Endothelial cell of hepatic sinusoid (primary cell): ENCODE measurements around the gene ADGRL4.
"Not testable (repeated sequence)": the region's sequence is repeated elsewhere in the genome, so short reads cannot be mapped to it uniquely, and the experiment has no call there.

Source experiments
- in situ Hi-C: cut with HindIII; loops from 2 replicates; pipeline ENCODE4 v1.10.0; 2017; ENCODE audit warnings: low sequenced_read_pairs

Gene ADGRL4

GRCh38 chr1:79006564-79006963 is at the start of gene ADGRL4:
Gene ADGRL4, minus strand, starts transcription at chr1:79006730. Its CDS starts 76 bp downstream, at chr1:79006654.
- in situ Hi-C loops: no loop called here

- in situ Hi-C loops: no loop called here
These were observed 49.3 kb upstream of the ADGRL4 start for GRCh38 chr1:79055856-79056255.

- in situ Hi-C loops: no loop called here
These were observed 46.4 kb upstream of the ADGRL4 start for GRCh38 chr1:79052829-79053449.

GRCh38 chr1:79044974-79045650 is 38.6 kb upstream of the ADGRL4 start:
- in situ Hi-C loops: no loop called here

GRCh38 chr1:79043506-79043905 is 37.0 kb upstream of the ADGRL4 start:
- in situ Hi-C loops: no loop called here

- in situ Hi-C loops: no loop called here
These were observed 36.0 kb upstream of the ADGRL4 start for GRCh38 chr1:79042539-79042938.

- in situ Hi-C loops: no loop called here
These were observed 35.6 kb upstream of the ADGRL4 start for GRCh38 chr1:79042117-79042516.

GRCh38 chr1:79041666-79042065 is 35.1 kb upstream of the ADGRL4 start:
- in situ Hi-C loops: no loop called here

GRCh38 chr1:79040424-79041082 is 34.0 kb upstream of the ADGRL4 start:
- in situ Hi-C loops: no loop called here

GRCh38 chr1:79037085-79037484 is 30.6 kb upstream of the ADGRL4 start:
- in situ Hi-C loops: no loop called here

- in situ Hi-C loops: no loop called here
These were observed 6.0 kb upstream of the ADGRL4 start for GRCh38 chr1:79012500-79012899.

GRCh38 chr1:79010589-79010988 is 4.1 kb upstream of the ADGRL4 start:
- in situ Hi-C loops: no loop called here

GRCh38 chr1:79005945-79006344 is 585 bp downstream of the ADGRL4 start:
- in situ Hi-C loops: no loop called here

- in situ Hi-C loops: no loop called here
These were observed 1.6 kb downstream of the ADGRL4 start for GRCh38 chr1:79004916-79005315.

GRCh38 chr1:78996791-78997190 is 9.7 kb downstream of the ADGRL4 start:
- in situ Hi-C loops: no loop called here

- in situ Hi-C loops: no loop called here
These were observed 19.5 kb downstream of the ADGRL4 start for GRCh38 chr1:78987042-78987441.

- in situ Hi-C loops: no loop called here
These were observed 26.0 kb downstream of the ADGRL4 start for GRCh38 chr1:78980511-78980910.

- in situ Hi-C loops: no loop called here
These were observed 33.8 kb downstream of the ADGRL4 start for GRCh38 chr1:78972723-78973122.

- in situ Hi-C loops: not testable (repeated sequence)
These were observed 39.4 kb downstream of the ADGRL4 start for GRCh38 chr1:78967091-78967490.

- in situ Hi-C loops: no loop called here
These were observed 47.8 kb downstream of the ADGRL4 start for GRCh38 chr1:78958711-78959110.

GRCh38 chr1:78950826-78951225 is 55.7 kb downstream of the ADGRL4 start:
- in situ Hi-C loops: no loop called here

GRCh38 chr1:78949227-78949626 is 57.3 kb downstream of the ADGRL4 start:
- in situ Hi-C loops: no loop called here
